Measurements from ENCODE around the gene MED27. TPM values are rescaled to one million over a fixed set of nuclear protein-coding genes. Genes with fewer than 3 reads are reported as not detected.

Gene MED27
- total RNA-seq, 1 donor from 2014 or later, result 15.7 TPM

- intact Hi-C loops (cut with DNase I), result no loop called here
- no peak overlapping the region for H3K4me3 ChIP-seq
- DNase-seq, result no peak
- H3K4me1 ChIP-seq, result no peaks in the 10 kb centered on the region
- no peak for ATAC-seq
- H3K27ac ChIP-seq, result no peak overlapping the region
- H3K9me3 ChIP-seq, result no peaks in the 10 kb centered on the region
- no peak for TF ChIP-seq CTCF (IDR thresholded peaks at IDR 0.05)
- H3K27me3 ChIP-seq (ENCODE audit: low read depth), result no peaks in the 10 kb centered on the region
- peaks cover 54% of the 10 kb centered on the region for H3K36me3 ChIP-seq
Observed at GRCh38 chr9:132068605-132069004, 11.1 kb downstream of the MED27 start.

GRCh38 chr9:132066511-132066910 lies 13.2 kb downstream of the MED27 start:
- intact Hi-C loops (cut with DNase I), result no loop called here
- no peak for DNase-seq
- Histone ChIP-seq H3K4me1 (no peaks in the 10 kb centered on the region), H3K27me3 (ENCODE audit: low read depth) (no peaks in the 10 kb centered on the region), H3K27ac (no peak overlapping the region), H3K4me3 (no peak overlapping the region), H3K36me3 (peaks cover 36% of the 10 kb centered on the region), H3K9me3 (no peaks in the 10 kb centered on the region)
- TF ChIP-seq CTCF (IDR thresholded peaks at IDR 0.05), result no peak
- no peak for ATAC-seq

- no peak overlapping the region for H3K27ac ChIP-seq
- H3K4me3 ChIP-seq, result no peak overlapping the region
- H3K4me1 ChIP-seq, result no peaks in the 10 kb centered on the region
- H3K36me3 ChIP-seq, result peaks cover 36% of the 10 kb centered on the region
- no peak for TF ChIP-seq CTCF (IDR thresholded peaks at IDR 0.05)
- DNase-seq, result no peak
- intact Hi-C loops (cut with DNase I), result no loop called here
- no peaks in the 10 kb centered on the region for H3K9me3 ChIP-seq
- H3K27me3 ChIP-seq (ENCODE audit: low read depth), result no peaks in the 10 kb centered on the region
- ATAC-seq, result no peak
Observed at GRCh38 chr9:132066057-132066456, 13.6 kb downstream of the MED27 start.

- DNase-seq, result no peak
- ATAC-seq, result no peak
- Histone ChIP-seq H3K27me3 (ENCODE audit: low read depth) (no peaks in the 10 kb centered on the region), H3K27ac (no peak overlapping the region), H3K4me3 (no peak overlapping the region), H3K9me3 (no peaks in the 10 kb centered on the region), H3K36me3 (peaks cover 35% of the 10 kb centered on the region), H3K4me1 (no peaks in the 10 kb centered on the region)
- no peak for TF ChIP-seq CTCF (IDR thresholded peaks at IDR 0.05)
- intact Hi-C loops (cut with DNase I), result no loop called here
Observed at GRCh38 chr9:132063281-132063680, 16.4 kb downstream of the MED27 start.

- ATAC-seq, result no peak
Observed at GRCh38 chr9:132062806-132063205, 16.9 kb downstream of the MED27 start.

More at GRCh38 chr9:132062806-132063205, 16.9 kb downstream of the MED27 start:
- Histone ChIP-seq H3K4me1 (no peaks in the 10 kb centered on the region), H3K9me3 (no peaks in the 10 kb centered on the region), H3K27me3 (ENCODE audit: low read depth) (no peaks in the 10 kb centered on the region), H3K36me3 (peaks cover 31% of the 10 kb centered on the region), H3K4me3 (no peak overlapping the region), H3K27ac (no peak overlapping the region)
- no peak for TF ChIP-seq CTCF (IDR thresholded peaks at IDR 0.05)
- DNase-seq, result no peak
- intact Hi-C loops (cut with DNase I), result no loop called here
